Measurements from ENCODE around the gene FGF18.

GRCh38 chr5:171420431-171421241, 1.2 kb downstream of the FGF18 start:
- TF ChIP-seq, protein P1, sequence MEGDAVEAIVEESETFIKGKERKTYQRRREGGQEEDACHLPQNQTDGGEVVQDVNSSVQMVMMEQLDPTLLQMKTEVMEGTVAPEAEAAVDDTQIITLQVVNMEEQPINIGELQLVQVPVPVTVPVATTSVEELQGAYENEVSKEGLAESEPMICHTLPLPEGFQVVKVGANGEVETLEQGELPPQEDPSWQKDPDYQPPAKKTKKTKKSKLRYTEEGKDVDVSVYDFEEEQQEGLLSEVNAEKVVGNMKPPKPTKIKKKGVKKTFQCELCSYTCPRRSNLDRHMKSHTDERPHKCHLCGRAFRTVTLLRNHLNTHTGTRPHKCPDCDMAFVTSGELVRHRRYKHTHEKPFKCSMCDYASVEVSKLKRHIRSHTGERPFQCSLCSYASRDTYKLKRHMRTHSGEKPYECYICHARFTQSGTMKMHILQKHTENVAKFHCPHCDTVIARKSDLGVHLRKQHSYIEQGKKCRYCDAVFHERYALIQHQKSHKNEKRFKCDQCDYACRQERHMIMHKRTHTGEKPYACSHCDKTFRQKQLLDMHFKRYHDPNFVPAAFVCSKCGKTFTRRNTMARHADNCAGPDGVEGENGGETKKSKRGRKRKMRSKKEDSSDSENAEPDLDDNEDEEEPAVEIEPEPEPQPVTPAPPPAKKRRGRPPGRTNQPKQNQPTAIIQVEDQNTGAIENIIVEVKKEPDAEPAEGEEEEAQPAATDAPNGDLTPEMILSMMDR (IDR thresholded peaks at IDR 0.05) = no peak
- TF ChIP-seq POLR2A (IDR thresholded peaks at IDR 0.05) = no peak
